ENCODE data around the gene CERS6.

GRCh38 chr2:168565512-168565911, 109.4 kb downstream of the CERS6 start:
- TF ChIP-seq TAF1 (IDR thresholded peaks at IDR 0.05; ENCODE audit: low read depth, low read length) (no peak), RAD21 (IDR thresholded peaks at IDR 0.05 in 1 of 2, conservative IDR thresholded peaks at IDR 0.05 in 1 of 2; ENCODE audit: low read depth in 2 of 2, low read length in 2 of 2) (no peak), HDAC2 (IDR thresholded peaks at IDR 0.05; ENCODE audit: borderline replicate concordance in 1 of 2, low read depth in 2 of 2, low read length in 2 of 2) (no peak), NANOG (IDR thresholded peaks at IDR 0.05; ENCODE audit: insufficient read depth, low read depth, low read length, poor library complexity, severe bottlenecking) (no peak), ZNF274 (IDR thresholded peaks at IDR 0.05; ENCODE audit: borderline replicate concordance, extremely low read depth, low read length) (no peak), CBX8 (IDR thresholded peaks at IDR 0.05; ENCODE audit: borderline replicate concordance, low read depth, low read length) (no peak), CTCF (IDR thresholded peaks at IDR 0.05; ENCODE audit: control extremely low read depth in 1 of 3, insufficient read depth in 1 of 3, low read depth in 1 of 3, low read length in 3 of 3) (no peak), SUZ12 (IDR thresholded peaks at IDR 0.05; ENCODE audit: low read length) (no peak), POLR2A (IDR thresholded peaks at IDR 0.05; ENCODE audit: control extremely low read depth in 1 of 2, low read depth in 2 of 2, low read length in 2 of 2) (no peak), TEAD4 (IDR thresholded peaks at IDR 0.05; ENCODE audit: low read depth, low read length) (no peak), SIX5 (IDR thresholded peaks at IDR 0.05; ENCODE audit: low read depth, low read length) (no peak), EP300 (IDR thresholded peaks at IDR 0.05; ENCODE audit: borderline replicate concordance in 1 of 2, low read depth in 2 of 2, low read length in 2 of 2) (no peak), MAX (IDR thresholded peaks at IDR 0.05) (no peak)
